HG02938 (cell line): ENCODE measurements around the gene ZAP70.

Experiments used
- ATAC-seq: cut with Tn5 transposase; IDR thresholded peaks from one replicate; pipeline ENCODE4 v1.9.1; 2021; ENCODE audit warnings: mild to moderate bottlenecking, moderate library complexity; ENCODE audit not compliant: unreplicated experiment

Gene ZAP70

GRCh38 chr2:97732436-97733340, 19.3 kb downstream of the ZAP70 start:
- no peak for ATAC-seq

- ATAC-seq: no peak
Measured at GRCh38 chr2:97733341-97734035, 20.1 kb downstream of the ZAP70 start.

GRCh38 chr2:97734061-97735051, 21.0 kb downstream of the ZAP70 start:
- no peak for ATAC-seq

- ATAC-seq: no peak
Measured at GRCh38 chr2:97735161-97735561, 21.8 kb downstream of the ZAP70 start.

GRCh38 chr2:97736185-97736584, 22.8 kb downstream of the ZAP70 start:
- ATAC-seq: no peak

- ATAC-seq: no peak
Measured at GRCh38 chr2:97736608-97737330, 23.4 kb downstream of the ZAP70 start.

- ATAC-seq: no peak
Measured at GRCh38 chr2:97737421-97738178, 24.2 kb downstream of the ZAP70 start.

GRCh38 chr2:97738179-97739019, 25.0 kb downstream of the ZAP70 start:
- no peak for ATAC-seq

- no peak for ATAC-seq
Measured at GRCh38 chr2:97739020-97739892, 25.9 kb downstream of the ZAP70 start.

GRCh38 chr2:97739893-97740245, 26.5 kb downstream of the ZAP70 start:
- no peak for ATAC-seq

GRCh38 chr2:97740590-97741182, 27.3 kb downstream of the ZAP70 start:
- no peak for ATAC-seq

- ATAC-seq: no peak
Measured at GRCh38 chr2:97741251-97741650, 27.9 kb downstream of the ZAP70 start.

GRCh38 chr2:97741686-97742085, 28.3 kb downstream of the ZAP70 start:
- no peak for ATAC-seq

- no peak for ATAC-seq
Measured at GRCh38 chr2:97742381-97742847, 29.0 kb downstream of the ZAP70 start.

GRCh38 chr2:97743913-97744312, 30.5 kb downstream of the ZAP70 start:
- ATAC-seq: no peak

- ATAC-seq: no peak
Measured at GRCh38 chr2:97745474-97746174, 32.2 kb downstream of the ZAP70 start.

- no peak for ATAC-seq
Measured at GRCh38 chr2:97747285-97747684, 33.9 kb downstream of the ZAP70 start.
